NCI-H1105 (cell line): ENCODE measurements around the gene SERGEF.

Experiments
- DNase-seq: peaks from one replicate; lab custom pipeline; 2025; lab: John Stamatoyannopoulos, UW

The SERGEF gene

DNA sequence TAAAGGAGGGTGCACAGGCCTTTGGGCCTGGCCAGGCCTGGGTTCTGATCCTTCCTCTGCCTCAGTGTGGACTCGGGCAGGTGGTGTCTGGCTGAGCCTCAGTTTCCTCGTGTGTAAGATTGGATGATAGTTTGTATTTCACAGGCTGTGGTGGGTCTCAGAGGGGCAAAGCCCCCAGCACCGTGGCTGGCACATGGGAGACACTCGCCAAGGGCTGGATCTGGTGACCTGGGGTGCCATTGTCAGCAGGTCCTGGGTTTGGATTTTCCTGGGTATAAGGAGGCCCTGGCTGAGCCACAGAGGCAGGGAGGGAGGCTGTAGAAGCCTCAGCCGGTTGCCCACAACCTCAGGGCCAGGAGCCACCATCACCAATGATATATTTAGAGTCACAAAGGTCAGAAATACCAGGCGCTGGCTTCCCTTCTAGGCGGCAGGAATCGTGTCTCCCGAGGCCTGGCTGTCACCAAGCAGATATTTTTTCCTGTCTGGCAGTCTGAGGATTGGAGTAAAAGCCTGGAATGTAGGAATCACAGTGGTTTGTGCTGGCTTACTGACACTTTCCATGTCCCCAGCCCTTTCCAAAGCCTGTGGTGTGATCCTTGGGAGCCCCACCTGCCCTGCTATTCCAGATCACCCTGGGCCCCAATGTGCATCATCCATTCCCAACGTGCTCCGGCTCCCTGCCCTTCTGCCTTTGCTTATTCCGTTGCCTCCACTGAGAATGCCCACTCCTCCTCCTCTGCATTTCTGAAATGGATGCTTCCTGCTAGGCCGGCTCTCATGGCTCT, 262.6 kb downstream of the SERGEF start:
- no peak for DNase-seq

DNA sequence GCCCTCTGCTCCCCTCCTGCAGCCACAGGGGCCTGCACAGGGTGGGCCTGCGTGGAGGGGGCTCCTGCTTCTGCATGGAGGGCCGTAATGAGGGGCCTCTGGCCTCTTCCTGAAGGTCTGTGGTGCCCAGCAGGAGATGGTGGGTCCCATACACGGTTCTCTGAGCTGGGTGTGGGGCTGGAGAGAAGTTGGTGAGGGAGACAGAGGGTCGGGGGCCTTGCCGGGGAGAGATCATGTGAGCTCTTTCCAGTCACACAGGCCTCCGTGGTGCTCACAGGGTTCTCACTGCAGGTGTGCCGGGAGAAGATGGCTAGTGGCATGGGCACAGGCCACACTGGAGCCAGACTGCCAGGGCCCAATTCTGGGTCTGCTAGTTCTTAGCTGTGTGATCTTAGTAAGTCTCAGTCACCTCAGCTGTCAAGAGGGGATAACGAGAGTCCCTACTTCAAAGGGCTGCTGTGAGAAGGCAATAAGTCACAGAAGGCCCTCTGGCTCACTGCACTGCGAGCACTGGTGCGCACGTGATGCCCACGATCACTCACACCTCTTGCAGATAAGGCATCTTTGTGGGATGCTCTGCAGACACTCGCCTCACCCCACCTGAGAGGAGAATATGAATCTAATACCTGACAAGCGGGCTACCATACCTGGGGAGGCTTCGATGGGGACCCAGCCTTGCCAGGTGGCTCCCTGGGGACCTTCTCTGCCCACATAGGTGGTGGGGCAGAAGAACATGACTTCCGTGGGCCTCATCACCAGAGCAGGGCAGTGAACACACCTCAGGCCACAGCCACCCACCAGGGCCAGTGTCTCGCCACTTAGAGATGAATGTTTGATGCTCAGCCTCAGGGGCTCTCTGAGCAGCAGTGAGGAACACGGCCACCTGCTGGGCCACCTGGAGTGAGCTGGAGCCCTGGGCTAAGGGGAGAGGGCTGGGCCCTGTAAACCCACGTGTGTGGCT, 263.8 kb downstream of the SERGEF start:
- DNase-seq: no peak

DNA sequence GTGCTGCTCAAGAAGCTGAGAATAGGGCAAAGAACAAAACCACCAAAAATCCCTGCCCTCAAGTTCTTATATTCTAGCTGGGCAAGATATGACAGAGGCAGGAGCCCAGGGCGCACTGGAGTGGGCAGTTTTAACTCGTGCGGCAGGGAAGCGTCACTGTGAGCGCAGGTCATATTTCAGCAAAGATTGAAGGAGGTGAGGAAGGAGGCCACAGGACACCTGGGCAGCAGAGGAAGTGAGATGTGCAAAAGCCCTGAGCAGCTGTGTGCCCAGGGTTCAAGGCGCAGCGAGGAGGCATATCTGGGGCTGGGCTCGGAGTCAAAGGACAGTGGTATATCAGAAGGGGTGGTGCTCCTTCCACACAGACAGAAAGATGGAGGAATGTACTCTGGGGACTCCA, 264.8 kb downstream of the SERGEF start:
- no peak for DNase-seq

DNA sequence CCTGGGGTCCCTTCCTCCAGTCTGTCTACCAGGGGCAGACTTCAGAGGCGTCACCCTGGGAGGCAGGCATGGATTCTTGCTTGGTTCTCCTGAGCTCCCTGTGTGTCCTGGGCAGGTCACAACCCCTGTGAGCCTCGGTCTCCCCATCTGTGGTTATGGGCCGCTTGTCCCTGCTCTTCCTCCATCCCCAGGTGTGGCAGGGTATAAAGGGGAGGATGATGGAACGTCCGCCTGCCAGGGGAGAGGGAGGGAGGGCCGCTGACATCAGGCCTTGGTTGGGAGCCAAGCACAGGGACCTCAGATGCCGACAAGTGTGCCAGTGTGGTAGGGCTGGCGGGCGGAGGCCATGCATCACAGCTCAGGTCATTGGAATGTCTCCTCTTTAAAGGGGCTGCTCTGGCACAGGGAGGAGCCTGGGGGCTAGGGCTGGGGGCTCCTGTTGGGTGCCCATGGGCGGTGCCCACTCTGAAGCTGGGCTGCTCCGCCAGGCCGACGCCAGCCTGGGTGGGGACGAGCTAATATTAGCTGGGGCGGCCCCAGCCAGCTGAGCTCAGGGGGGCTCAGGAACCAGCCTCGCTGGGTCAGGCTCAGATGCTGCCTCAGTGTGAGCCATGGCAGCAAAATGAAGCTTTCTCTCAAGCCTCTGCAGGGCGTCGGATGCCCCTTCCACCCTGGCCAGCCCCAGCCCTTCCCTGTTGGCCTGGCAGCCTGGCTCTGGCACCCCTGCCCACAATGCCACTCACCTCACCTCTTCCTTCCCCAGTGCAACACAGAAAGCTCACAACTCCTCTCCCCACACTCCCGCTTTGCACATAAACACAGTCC, 265.5 kb downstream of the SERGEF start:
- DNase-seq: no peak

DNA sequence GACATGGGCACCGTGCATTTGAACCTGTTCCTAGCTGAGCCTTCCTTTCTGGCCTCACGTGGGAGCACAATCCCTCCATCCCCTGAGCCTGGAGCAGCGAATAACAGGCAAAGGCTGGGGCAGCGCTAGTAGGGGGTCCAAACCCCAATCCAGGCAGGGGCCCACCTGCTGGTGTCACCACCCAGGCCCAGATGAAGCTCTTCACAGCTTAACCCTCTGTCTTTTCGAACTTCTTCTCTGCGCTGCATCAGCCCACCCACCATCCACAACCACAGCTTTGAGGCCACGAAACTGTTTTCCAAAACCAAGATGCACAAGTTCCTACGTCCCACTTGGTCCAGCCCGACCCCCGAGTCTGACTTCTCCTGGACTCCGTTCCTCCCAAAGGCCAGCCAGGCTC, 266.8 kb downstream of the SERGEF start:
- DNase-seq: no peak

DNA sequence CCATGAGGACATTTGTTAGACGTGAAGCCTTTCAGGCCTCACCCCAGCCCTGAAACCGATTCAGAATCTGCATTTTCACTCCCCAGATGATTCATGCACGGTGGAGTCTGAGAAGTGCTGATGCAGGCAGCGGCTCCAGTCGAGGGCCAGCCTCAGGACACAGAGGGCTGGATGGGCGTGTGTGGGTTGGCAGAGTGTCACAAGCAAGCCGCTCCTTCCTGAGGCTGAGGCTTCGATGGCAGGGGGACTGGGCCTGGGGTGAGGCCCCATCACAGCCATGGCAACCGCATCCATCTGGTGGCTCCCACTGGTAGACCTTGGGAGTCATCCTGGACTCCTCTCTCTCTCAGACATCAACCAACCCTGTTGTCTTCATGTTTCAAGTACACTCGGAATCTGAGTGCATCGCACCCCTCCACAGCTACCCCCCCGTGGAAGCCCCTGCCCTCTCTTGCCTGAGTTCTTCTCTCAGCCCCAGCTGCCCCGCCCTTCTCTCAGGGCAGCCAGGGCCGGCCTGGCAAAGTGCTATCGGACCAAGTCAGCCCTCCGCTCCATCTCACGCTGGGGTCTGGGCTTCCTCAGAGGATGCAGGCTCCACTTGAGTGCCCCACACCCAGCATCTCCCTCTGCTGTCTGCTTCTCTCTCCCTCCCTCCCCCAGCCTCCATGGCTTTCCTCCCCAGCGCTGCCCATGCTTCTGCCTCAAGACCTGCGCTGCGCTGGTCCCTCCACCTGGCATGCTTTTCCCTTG, 267.6 kb downstream of the SERGEF start:
- no peak for DNase-seq

DNA sequence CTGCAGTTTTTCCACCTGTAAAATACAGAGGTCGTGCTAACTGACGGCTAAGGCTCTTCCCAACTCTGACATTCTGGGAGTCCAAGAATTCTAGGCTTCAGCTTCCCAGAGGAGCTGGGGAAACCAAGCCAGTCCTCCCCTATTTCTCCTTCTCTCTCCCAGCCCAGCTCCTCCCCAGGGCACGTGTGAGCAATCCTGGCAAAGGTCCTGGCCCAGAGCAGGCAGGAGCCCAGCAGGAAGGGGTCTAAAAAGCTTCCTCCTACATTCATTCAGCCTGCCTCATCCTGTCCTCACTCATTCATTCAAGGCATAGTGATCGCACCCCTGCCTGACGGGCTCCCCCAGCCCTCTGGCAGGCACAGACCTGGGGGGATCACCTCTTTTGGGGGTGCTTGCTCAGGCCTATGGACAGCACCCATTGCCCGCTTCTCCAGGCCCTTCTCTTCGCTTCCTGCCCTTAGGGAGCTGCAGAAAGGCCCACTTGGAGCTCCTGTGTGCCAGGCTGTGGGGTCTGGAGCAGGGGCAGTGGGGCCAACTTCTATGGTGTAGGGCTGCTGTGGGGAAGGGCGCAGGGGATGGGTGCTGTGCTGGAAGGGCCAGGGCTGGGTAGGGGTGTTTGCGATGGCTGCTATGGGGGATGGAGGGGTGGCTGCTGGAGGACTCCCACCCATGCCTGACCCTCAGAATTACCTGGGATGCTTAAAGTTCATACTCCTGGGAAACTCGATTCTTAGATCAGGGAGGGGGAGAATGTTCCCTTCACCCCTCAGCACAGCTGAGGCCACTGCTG, 268.5 kb downstream of the SERGEF start:
- DNase-seq: no peak

DNA sequence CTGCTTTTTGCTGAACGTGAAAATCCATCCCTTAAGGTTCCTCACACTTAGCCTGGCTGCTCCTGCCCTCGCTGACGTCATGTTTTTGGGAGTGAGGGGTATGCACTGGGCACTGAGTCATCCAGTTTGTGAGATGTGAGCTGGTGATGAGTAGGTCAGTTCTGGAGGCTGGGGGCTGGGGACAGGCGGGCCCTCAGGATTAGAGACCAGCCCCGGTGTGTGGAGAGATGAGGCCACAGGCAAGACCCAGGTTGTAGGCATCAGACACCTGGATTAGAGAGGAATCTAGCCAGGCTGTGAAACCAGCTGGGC, 269.1 kb downstream of the SERGEF start:
- no peak for DNase-seq

DNA sequence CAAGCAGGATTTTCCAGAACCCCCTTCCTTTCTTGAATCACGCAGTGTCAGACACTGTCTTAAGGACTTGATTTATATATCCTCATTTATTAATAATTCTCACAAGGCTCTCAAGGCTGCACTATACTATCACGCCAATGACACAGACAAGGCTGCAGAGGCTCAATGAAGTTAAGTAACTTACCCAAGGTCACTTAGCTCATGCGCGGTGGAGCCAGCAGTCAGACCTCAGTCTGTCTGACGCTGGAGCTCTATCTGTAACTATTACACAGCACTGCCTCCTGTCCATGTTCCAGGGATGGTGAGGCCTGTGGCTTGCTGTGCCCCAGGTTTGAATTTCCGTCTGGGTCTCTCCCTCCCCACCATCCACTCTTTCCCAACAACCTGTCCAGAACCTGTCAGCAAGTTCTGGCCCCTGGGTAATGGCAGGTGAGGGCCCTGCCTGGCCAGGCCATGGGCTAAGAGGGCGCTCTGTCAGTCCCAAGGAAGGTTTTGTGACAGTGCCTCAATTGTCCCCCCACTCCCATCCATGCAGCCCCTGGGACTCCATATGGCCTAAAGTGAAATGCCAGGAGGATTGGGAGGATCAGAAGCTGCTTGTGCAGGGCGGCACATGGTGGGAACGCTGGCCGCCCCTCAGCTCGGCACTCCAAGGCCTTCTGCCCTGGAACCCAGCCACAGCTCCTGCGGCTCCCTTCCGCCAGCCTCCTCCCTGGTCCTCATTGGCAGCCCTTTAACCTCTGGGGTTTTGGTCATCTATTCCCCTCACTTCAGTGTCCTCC, 269.6 kb downstream of the SERGEF start:
- no peak for DNase-seq

DNA sequence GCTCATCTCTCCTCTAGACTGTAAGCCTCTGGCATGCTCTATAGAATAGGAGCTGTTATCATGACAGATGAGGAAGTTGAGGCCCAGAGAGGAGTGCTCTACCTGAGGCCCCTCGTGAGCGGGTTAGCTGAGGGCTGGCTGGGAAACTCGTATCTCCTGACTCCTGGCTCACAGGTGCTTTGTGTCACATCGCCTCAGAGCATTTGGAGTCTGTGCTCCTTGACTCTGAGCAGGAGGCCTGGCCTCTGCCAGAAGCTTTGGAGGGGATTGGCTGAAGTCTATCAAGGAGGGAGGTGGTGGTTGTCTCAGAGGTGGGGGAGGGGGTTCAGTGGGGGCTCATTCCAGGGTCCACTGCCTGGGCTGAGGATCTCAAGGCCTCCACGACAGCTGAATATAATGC, 270.8 kb downstream of the SERGEF start:
- DNase-seq: no peak

DNA sequence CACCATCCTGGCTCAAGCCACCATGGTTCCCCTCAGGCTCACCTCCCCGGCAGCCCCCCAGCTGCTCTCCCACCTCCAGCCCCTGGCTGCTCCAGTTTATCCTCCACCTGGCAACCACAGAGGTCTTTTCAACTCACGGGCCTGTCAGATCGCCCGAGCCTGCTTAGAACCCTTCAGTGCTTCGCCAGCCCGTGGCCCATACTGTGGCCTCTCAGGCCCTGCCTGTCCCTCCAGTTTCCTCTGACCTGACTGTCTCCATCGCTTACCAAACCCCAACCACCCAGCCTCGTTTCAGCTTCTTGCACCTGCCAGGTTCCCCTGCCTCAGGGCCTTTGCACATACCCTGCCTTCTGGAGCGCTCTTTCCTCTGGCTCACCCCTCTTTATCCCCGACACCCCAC, 271.4 kb downstream of the SERGEF start:
- no peak for DNase-seq

DNA sequence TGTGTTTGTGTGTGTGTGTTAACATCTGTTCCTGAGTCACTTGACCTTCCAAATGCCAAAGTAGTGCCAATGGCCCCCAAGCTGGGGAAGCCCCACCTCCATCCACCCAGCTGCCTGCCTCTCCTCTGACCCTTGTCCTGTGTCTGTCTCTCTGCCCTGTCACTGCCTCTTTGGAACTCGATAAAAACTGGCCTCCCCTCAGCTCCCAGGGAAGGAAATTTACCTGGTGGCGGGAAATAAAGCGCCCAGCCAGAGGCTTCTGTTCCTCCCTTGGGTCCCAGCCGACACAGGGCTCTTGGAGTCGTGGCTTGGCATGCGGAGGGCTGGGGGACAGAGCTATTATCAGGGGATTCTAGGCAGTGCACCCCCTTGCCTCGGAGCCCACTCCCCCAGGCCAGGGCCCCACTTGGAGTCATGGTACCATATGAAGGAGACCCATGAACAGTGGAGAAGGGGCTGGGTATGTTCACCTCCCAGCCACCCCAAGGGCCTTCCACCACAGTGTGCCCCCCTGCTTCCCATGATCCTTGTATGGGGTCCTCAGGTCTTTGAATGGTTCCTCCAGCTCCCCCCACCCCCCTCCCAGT, 272.1 kb downstream of the SERGEF start:
- DNase-seq: no peak

DNA sequence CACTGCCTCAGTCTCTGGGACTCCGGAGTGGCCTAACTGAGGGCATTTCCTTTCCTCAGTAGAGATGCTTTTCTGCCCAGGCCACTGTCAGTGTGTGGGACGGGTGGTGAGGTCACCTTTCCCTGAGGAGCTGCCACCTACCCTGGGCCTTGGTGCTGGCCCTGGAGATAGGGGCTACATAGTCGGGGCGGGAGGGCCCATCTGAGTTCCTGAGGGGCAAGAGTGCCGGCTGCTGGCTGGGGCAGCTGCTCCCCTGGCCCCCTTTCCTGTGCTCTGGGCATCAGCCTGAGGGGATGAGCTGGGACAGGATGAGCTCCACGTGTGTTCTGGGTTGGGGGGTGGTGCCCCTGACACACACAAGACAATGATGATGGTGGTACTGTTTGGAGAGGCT, 272.9 kb downstream of the SERGEF start:
- DNase-seq: no peak

DNA sequence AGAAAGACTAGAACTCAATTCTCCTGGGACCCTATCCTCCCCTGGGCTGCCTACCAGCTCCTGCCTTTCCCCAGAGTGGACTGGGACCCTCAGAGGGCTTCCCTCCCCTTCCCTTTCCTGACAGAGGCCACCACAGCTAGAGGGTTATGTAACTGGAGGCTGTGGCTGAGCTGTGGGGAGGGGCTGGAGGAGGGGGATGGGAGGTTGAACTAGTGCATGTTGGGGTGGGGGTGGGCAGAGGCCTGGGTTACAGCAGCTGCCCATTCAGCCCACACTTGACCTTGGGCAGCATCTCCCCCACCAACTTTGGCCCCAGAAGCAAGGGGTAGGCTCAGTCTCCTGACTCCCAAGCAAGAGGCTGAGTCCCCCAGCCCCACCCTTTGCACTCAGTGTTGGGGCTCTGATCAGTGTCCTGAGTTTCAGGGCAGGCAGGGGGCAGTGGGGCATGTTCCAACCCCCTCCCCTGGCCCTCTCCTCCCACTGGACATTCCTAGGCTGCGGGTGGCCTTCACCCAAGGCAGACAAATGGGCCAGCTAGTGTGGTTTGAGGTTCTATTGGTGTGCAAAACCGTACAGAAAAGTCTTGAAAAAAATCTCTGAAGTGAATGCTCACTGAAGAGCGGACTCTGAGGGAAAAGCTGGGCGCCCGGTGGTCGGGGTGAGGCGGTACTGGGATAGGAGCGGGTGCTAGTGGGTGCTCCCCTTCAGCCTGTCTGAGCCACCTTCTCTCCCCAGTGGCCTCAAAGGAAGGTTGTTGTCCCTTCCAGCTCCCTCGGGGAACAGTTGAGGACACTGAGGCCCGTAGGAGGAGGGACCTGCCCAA, 274.5 kb downstream of the SERGEF start:
- DNase-seq: no peak
